GM12878 (cell line): ENCODE measurements around the gene TMPRSS11A. TPM values are rescaled to one million over a fixed set of nuclear protein-coding genes. Genes with fewer than 3 reads are reported as not detected.

Source experiments
- ATAC-seq: fragments of 200-7000 bp; cut with Tn5 transposase; 3 replicates; pipeline ENCODE4 v1.9.1; 2020; ENCODE audit warnings: mild to moderate bottlenecking, moderate library complexity
- BruUV-seq: library from RNA; stranded (reverse); fragments of 400-500 nt; replicated peaks from 2 replicates; lab custom pipeline; 2021; lab: Mats Ljungman, UMichigan
- CTCF ChIA-PET: fragments of 300-600 bp; sonication (Branson Sonifier 250); formaldehyde crosslinking; extraction: SDS; loops from one replicate; lab custom pipeline; 2021; ENCODE audit warnings: inconsistent platforms; lab: Yijun Ruan, JAX
- POLR2A ChIA-PET: fragments of 350-600 bp; formaldehyde crosslinking; extraction: SDS; loops from one replicate; lab custom pipeline; 2021; ENCODE audit warnings: inconsistent platforms; lab: Charles Lee
- RAD21 ChIA-PET: fragments of 300-600 bp; sonication (Branson Sonifier 250); formaldehyde crosslinking; loops from one replicate; lab custom pipeline; 2023; ENCODE audit warnings: antibody characterized with exemption; ENCODE audit not compliant: unreplicated experiment; lab: Charles Lee
- SMC1A ChIA-PET: fragments of 300-600 bp; sonication (Branson Sonifier 250); formaldehyde crosslinking; loops from one replicate; lab custom pipeline; 2023; ENCODE audit not compliant: unreplicated experiment, uncharacterized antibody; lab: Charles Lee
- DNase-seq: peaks from one replicate; pipeline ENCODE4 v3.0.0-alpha.2; 2011; ENCODE audit warnings: low read depth, low spot score
- FAIRE-seq: peaks from 3 replicates; lab custom pipeline; 2011; peaks lifted over from hg19 to GRCh38; lab: Jason Lieb, UNC
- H2AFZ ChIP-seq: 2 replicates; pipeline ENCODE4 v1.6.0; 2011; ENCODE audit warnings: low read depth, low read length, control low read depth; ENCODE audit not compliant: control insufficient read depth
- H3K27ac ChIP-seq: 2 replicates; pipeline ENCODE4 v1.5.1; 2011; ENCODE audit warnings: control low read depth; ENCODE audit not compliant: control insufficient read depth, insufficient read depth
- H3K27me3 ChIP-seq, 2 experiments: replicated peaks in 1 of 2; 2 replicates each; pipeline versions ENCODE4 v1.6.0 to v1.6.1; 2011; ENCODE audit warnings: low read length in 1 of 2; ENCODE audit not compliant: control insufficient read depth in 2 of 2, insufficient read depth in 2 of 2
- H3K36me3 ChIP-seq, 2 experiments: 2 replicates each; pipeline ENCODE4 v1.5.1; 2011; ENCODE audit warnings: low read length in 1 of 2; ENCODE audit not compliant: control insufficient read depth in 2 of 2, insufficient read depth in 2 of 2
- H3K4me1 ChIP-seq: 2 replicates; pipeline ENCODE4 v1.6.1; 2011; ENCODE audit warnings: mild to moderate bottlenecking, low read length, moderate library complexity, mixed read lengths; ENCODE audit not compliant: control insufficient read depth, insufficient read depth
- H3K4me2 ChIP-seq: 2 replicates; pipeline ENCODE4 v1.6.0; 2011; ENCODE audit warnings: control low read depth; ENCODE audit not compliant: control insufficient read depth, insufficient read depth
- H3K4me3 ChIP-seq: fragments of 200-600 bp; sonication (generic); 2 replicates; pipeline ENCODE4 v1.5.1; 2016
- H3K79me2 ChIP-seq: 2 replicates; pipeline ENCODE4 v1.6.0; 2011; ENCODE audit warnings: low read length; ENCODE audit not compliant: control insufficient read depth, insufficient read depth
- H3K9ac ChIP-seq: 2 replicates; pipeline ENCODE4 v1.8.0; 2011; ENCODE audit warnings: low read length, control low read depth, mixed read lengths; ENCODE audit not compliant: control insufficient read depth, insufficient read depth
- H3K9me3 ChIP-seq: replicated peaks from 3 replicates; pipeline ENCODE4 v1.5.1; 2011; ENCODE audit warnings: mild to moderate bottlenecking, low read length; ENCODE audit not compliant: control insufficient read depth, insufficient read depth
- H4K20me1 ChIP-seq: 2 replicates; pipeline ENCODE4 v1.6.0; 2011; ENCODE audit not compliant: control insufficient read depth, insufficient read depth
- BRCA1 ChIP-seq: IDR thresholded peaks from 2 replicates; pipeline ENCODE4 v1.6.1; 2011; ENCODE audit warnings: low read depth, low read length, improper control_type of control experiment
- CREB1 ChIP-seq: IDR thresholded peaks from 2 replicates; pipeline ENCODE4 v1.6.1; 2012; ENCODE audit warnings: low read depth, mild to moderate bottlenecking, inconsistent platforms
- DPF2 ChIP-seq: fragments of 450-650 bp; IDR thresholded peaks from 2 replicates; pipeline ENCODE4 v1.6.1; 2017; ENCODE audit warnings: mild to moderate bottlenecking
- MTA2 ChIP-seq: fragments of 450-650 bp; IDR thresholded peaks from 2 replicates; pipeline ENCODE4 v1.6.1; 2016; ENCODE audit warnings: low read depth, mild to moderate bottlenecking, moderate library complexity
- MXI1 ChIP-seq: fragments of 150-350 bp; IDR thresholded peaks from 2 replicates; pipeline ENCODE4 v1.6.1; 2011; ENCODE audit warnings: low read depth, mild to moderate bottlenecking, inconsistent platforms, low read length, improper control_type of control experiment
- NFXL1 ChIP-seq: fragments of 450-650 bp; IDR thresholded peaks from 2 replicates; pipeline ENCODE4 v1.6.1; 2017; ENCODE audit warnings: antibody characterized with exemption, mild to moderate bottlenecking, borderline replicate concordance
- NFYB ChIP-seq: IDR thresholded peaks from 2 replicates; pipeline ENCODE4 v1.6.1; 2011; ENCODE audit warnings: low read depth, mild to moderate bottlenecking, low read length, improper control_type of control experiment, moderate library complexity; ENCODE audit not compliant: insufficient read depth
- NR2F1 ChIP-seq: fragments of 450-650 bp; conservative IDR thresholded peaks from 2 replicates; pipeline ENCODE4 v1.6.1; 2017; ENCODE audit warnings: mild to moderate bottlenecking
- PAX5 ChIP-seq: IDR thresholded peaks from 2 replicates; pipeline ENCODE4 v1.6.1; 2011; ENCODE audit warnings: low read depth, low read length, borderline replicate concordance
- PAX8 ChIP-seq: fragments of 450-650 bp; IDR thresholded peaks from 2 replicates; pipeline ENCODE4 v1.6.1; 2017; ENCODE audit warnings: mild to moderate bottlenecking, moderate library complexity
- POLR2AphosphoS5 ChIP-seq: IDR thresholded peaks from 2 replicates; pipeline ENCODE4 v1.6.1; 2011; ENCODE audit warnings: mild to moderate bottlenecking, low read length, inconsistent platforms
- RBBP5 ChIP-seq: fragments of 200-600 bp; sonication (generic); conservative IDR thresholded peaks from 2 replicates; pipeline ENCODE4 v1.6.1; 2016
- RCOR1 ChIP-seq: conservative IDR thresholded peaks from 2 replicates; pipeline ENCODE4 v1.6.1; 2012; ENCODE audit warnings: low read depth, low read length, improper control_type of control experiment
- SIN3A ChIP-seq: IDR thresholded peaks from 2 replicates; pipeline ENCODE4 v1.6.1; 2012; ENCODE audit warnings: low read depth, low read length, improper control_type of control experiment
- SMC3 ChIP-seq: IDR thresholded peaks from 2 replicates; pipeline ENCODE4 v1.6.1; 2011; ENCODE audit warnings: low read length, improper control_type of control experiment, borderline replicate concordance
- SREBF2 ChIP-seq: IDR thresholded peaks from 2 replicates; pipeline ENCODE4 v1.6.1; 2012; ENCODE audit warnings: mild to moderate bottlenecking, low read length
- SRF ChIP-seq, 2 experiments: IDR thresholded peaks; 2 replicates each; pipeline ENCODE4 v1.6.1; 2011; ENCODE audit warnings: low read depth in 2 of 2, low read length in 2 of 2, mild to moderate bottlenecking in 1 of 2, moderate library complexity in 1 of 2
- WGBS: methylation state at CpG from one replicate; pipeline ENCODE4 v1.1.6; 2016; ENCODE audit warnings: low lambda C conversion rate; ENCODE audit not compliant: insufficient replicate concordance, insufficient coverage; ENCODE audit errors: missing lambda C conversion rate; 5-methylcytosine and 5-hydroxymethylcytosine counted together
- in situ Hi-C: fragments of 300-500 bp; cut with MboI; formaldehyde crosslinking; loops from 9 replicates; pipeline ENCODE4 v1.14.3; 2018; ENCODE audit warnings: mixed read lengths
- intact Hi-C: fragments of 100-400 bp; cut with micrococcal nuclease; formaldehyde crosslinking; loops from one replicate; pipeline ENCODE4 v1.14.2; 2022; ENCODE audit not compliant: unreplicated experiment
- polyA plus RNA-seq, 11 experiments: library from polyadenylated mRNA; depleted of rRNA in 4 of 11; unstranded in 6 of 11; stranded (reverse) in 5 of 11; fragments of >200 nt; fragmentation: Nextera tagmentation in 4 of 11; fragmentation: Illumina TruSeq in 1 of 11; extraction: Ambion mirVana in 4 of 11; extraction: Trizol in 1 of 11; gene quantifications; 1 replicate in 1 of 11; 2 replicates in 10 of 11; pipeline versions ENCODE4 v1.2.1 to v1.2.3, GENCODE V29; 2011 to 2016; ENCODE audit warnings: inconsistent platforms in 2 of 11, missing spikeins in 2 of 11, low read depth in 1 of 11
- total RNA-seq, 4 experiments: library from RNA; depleted of rRNA in 3 of 4; stranded (reverse); fragments of >200 nt in 3 of 4; fragmentation: Illumina TruSeq in 1 of 4; extraction: Trizol in 1 of 4; gene quantifications; 2 replicates each; pipeline versions ENCODE4 v1.2.1 to v1.2.3, GENCODE V29; 2013 to 2021
- TF ChIP-seq, protein P1 (sequence below): fragments of 450-650 bp; IDR thresholded peaks from 2 replicates; pipeline ENCODE4 v1.6.1; 2018; ENCODE audit warnings: mild to moderate bottlenecking, low read depth, moderate library complexity; ENCODE audit not compliant: partially characterized antibody
- TF ChIP-seq, protein P2 (sequence below): fragments of 450-650 bp; IDR thresholded peaks from 2 replicates; pipeline ENCODE4 v1.6.1; 2016; ENCODE audit warnings: mild to moderate bottlenecking

TMPRSS11A gene
- total and polyA plus RNA-seq, 10 of the 15 experiments (the other 5 are each of a cell fraction or from before 2014, with no cell fraction given), result 0.02 TPM; not detected in 9

DNA sequence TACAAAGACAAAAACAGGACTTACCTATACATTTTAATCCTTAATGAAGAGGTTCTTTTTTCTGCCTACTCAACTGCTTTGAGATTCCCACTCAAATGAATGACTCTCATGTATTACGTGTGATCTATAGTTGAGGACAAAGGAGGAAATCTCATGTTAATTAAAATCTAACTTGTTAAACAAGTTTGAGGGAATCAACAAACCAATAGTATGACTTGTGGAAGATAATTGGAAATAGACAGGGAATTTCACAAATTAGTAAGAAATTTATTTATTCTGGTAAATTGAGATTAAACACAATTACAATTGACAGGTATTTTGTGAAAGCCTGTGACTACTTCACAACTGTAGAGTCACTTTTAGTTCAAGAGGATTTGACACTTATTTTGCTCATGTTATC lies 79.4 kb downstream of the TMPRSS11A start, which contains the start of gene TMPRSS11D:
Gene TMPRSS11D (minus strand): TSS at position 101 of the 400 bp plus-strand sequence. CDS start 69 bp downstream, at position 32.
- no peak within 1 kb of the TSS for H3K4me3 ChIP-seq
- FAIRE-seq, result no peak
- H3K4me1 ChIP-seq, result no peaks in the 10 kb centered on the region
- no peak for DNase-seq
- SMC1A ChIA-PET, result interaction anchor here (1.4 kb wide), 1 partner anchor 15 kb away, joined by 5 read pairs; no protein-coding TSS in a partner anchor
- no peaks in the 10 kb centered on the region for H3K36me3 ChIP-seq
- no peaks in the 10 kb centered on the region for H3K9me3 ChIP-seq
- CTCF ChIA-PET, result no interaction called here
- in situ Hi-C loops (no loop called here), intact Hi-C loops (no loop called here)
- no peaks in the 10 kb centered on the region for H3K27me3 ChIP-seq
- H2AFZ ChIP-seq, result no peak within 1 kb of the TSS
- TF ChIP-seq RBBP5 (no peak), SIN3A (no peak), RCOR1 (no peak), PAX8 (no peak), NR2F1 (no peak), PAX5 (no peak), BRCA1 (no peak), DPF2 (no peak), SRF (IDR thresholded peaks at IDR 0.05; ENCODE audit: low read depth in 2 of 2, low read length in 2 of 2) (no peak), SREBF2 (no peak), MXI1 (no peak), NFXL1 (no peak), CREB1 (no peak), MTA2 (no peak), NFYB (no peak), SMC3 (no peak), POLR2AphosphoS5 (no peak)
- TF ChIP-seq, protein P1, sequence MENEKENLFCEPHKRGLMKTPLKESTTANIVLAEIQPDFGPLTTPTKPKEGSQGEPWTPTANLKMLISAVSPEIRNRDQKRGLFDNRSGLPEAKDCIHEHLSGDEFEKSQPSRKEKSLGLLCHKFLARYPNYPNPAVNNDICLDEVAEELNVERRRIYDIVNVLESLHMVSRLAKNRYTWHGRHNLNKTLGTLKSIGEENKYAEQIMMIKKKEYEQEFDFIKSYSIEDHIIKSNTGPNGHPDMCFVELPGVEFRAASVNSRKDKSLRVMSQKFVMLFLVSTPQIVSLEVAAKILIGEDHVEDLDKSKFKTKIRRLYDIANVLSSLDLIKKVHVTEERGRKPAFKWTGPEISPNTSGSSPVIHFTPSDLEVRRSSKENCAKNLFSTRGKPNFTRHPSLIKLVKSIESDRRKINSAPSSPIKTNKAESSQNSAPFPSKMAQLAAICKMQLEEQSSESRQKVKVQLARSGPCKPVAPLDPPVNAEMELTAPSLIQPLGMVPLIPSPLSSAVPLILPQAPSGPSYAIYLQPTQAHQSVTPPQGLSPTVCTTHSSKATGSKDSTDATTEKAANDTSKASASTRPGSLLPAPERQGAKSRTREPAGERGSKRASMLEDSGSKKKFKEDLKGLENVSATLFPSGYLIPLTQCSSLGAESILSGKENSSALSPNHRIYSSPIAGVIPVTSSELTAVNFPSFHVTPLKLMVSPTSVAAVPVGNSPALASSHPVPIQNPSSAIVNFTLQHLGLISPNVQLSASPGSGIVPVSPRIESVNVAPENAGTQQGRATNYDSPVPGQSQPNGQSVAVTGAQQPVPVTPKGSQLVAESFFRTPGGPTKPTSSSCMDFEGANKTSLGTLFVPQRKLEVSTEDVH, result no peak
- TF ChIP-seq, protein P2, sequence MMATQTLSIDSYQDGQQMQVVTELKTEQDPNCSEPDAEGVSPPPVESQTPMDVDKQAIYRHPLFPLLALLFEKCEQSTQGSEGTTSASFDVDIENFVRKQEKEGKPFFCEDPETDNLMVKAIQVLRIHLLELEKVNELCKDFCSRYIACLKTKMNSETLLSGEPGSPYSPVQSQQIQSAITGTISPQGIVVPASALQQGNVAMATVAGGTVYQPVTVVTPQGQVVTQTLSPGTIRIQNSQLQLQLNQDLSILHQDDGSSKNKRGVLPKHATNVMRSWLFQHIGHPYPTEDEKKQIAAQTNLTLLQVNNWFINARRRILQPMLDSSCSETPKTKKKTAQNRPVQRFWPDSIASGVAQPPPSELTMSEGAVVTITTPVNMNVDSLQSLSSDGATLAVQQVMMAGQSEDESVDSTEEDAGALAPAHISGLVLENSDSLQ, result no peak
- H3K27ac ChIP-seq, result no peak within 1 kb of the TSS
- H3K9ac ChIP-seq, result no peak within 1 kb of the TSS
- POLR2A ChIA-PET, result no interaction called here
- H4K20me1 ChIP-seq, result no peaks in the 10 kb centered on the region
- WGBS, result 33% methylated on average over 1 of the region's 1 CpG
- no peaks in the 10 kb centered on the region for H3K79me2 ChIP-seq
- ATAC-seq, result no peak
- H3K4me2 ChIP-seq, result no peak within 1 kb of the TSS
- no TSS peak for BruUV-seq
- RAD21 ChIA-PET, result no interaction called here
